B cell (primary cell): ENCODE data around the gene ABL1. TPM values are rescaled to one million over a fixed set of nuclear protein-coding genes. Genes with fewer than 3 reads are reported as not detected.

Experiments
- ATAC-seq: fragments of 200-7000 bp; cut with Tn5 transposase; one replicate; pipeline ENCODE4 v1.10.0; 2021; ENCODE audit warnings: low read depth, mild to moderate bottlenecking, moderate number of reproducible peaks, moderate library complexity
- CTCF ChIA-PET: fragments of 350-600 bp; sonication (Branson Sonifier 250); formaldehyde crosslinking; loops from one replicate; lab custom pipeline; 2021; ENCODE audit warnings: antibody characterized with exemption, inconsistent platforms; lab: Charles Lee
- POLR2A ChIA-PET: fragments of 350-600 bp; sonication (Branson Sonifier 250); formaldehyde crosslinking; loops from one replicate; lab custom pipeline; 2021; ENCODE audit warnings: antibody characterized with exemption; lab: Charles Lee
- DNase-seq: peaks from one replicate; pipeline ENCODE4 v3.0.0; 2013
- H2AFZ ChIP-seq: 2 replicates; pipeline ENCODE4 v1.6.1; 2012; ENCODE audit warnings: mild to moderate bottlenecking, low read depth, low read length; ENCODE audit not compliant: insufficient read depth, poor library complexity, severe bottlenecking
- H3K27ac ChIP-seq, 2 donors: 1 replicate in 1 of 2; 2 replicates in 1 of 2; pipeline ENCODE4 v1.5.1; 2012 to 2013; ENCODE audit warnings: low read length in 2 of 2, mild to moderate bottlenecking in 2 of 2, moderate library complexity in 1 of 2
- H3K27me3 ChIP-seq, 4 experiments: fragments of 200-600 bp in 1 of 4; sonication (generic) in 1 of 4; replicated peaks in 1 of 4; 1 replicate in 2 of 4; 2 replicates in 2 of 4; pipeline versions ENCODE4 v1.6.1 to v1.7.0; 2013 to 2016; ENCODE audit warnings: low read length in 3 of 4, mild to moderate bottlenecking in 2 of 4, mixed read lengths in 1 of 4, moderate library complexity in 1 of 4; ENCODE audit not compliant: insufficient read depth in 4 of 4, control insufficient read depth in 3 of 4; ENCODE audit errors: control extremely low read depth in 1 of 4
- H3K36me3 ChIP-seq, 2 experiments: replicated peaks in 1 of 2; 1 replicate in 1 of 2; 2 replicates in 1 of 2; pipeline versions ENCODE4 v1.6.1 to v1.7.1; 2013; ENCODE audit warnings: low read length in 1 of 2; ENCODE audit not compliant: insufficient read depth in 2 of 2, control insufficient read depth in 1 of 2; ENCODE audit errors: control extremely low read depth in 1 of 2, extremely low read depth in 1 of 2
- H3K4me1 ChIP-seq, 2 donors: fragments of 200-600 bp in 1 of 2; sonication (generic) in 1 of 2; 1 replicate in 1 of 2; 2 replicates in 1 of 2; pipeline versions ENCODE4 v1.5.1 to v1.6.1; 2013 to 2017; ENCODE audit warnings: low read length in 2 of 2; ENCODE audit not compliant: control insufficient read depth in 2 of 2, insufficient read depth in 2 of 2
- H3K4me2 ChIP-seq: replicated peaks from 2 replicates; pipeline ENCODE3; 2012; ENCODE audit warnings: mild to moderate bottlenecking, low read depth, low read length; ENCODE audit not compliant: poor library complexity, severe bottlenecking
- H3K4me3 ChIP-seq, 5 experiments: fragments of 200-600 bp in 1 of 5; sonication (generic) in 1 of 5; 1 replicate in 3 of 5; 2 replicates in 2 of 5; pipeline versions ENCODE4 v1.5.1 to v1.7.0; 2011 to 2016; ENCODE audit warnings: low read length in 4 of 5, mild to moderate bottlenecking in 4 of 5, low read depth in 2 of 5, control low read depth in 1 of 5, moderate library complexity in 1 of 5; ENCODE audit not compliant: insufficient read depth in 1 of 5; ENCODE audit errors: control extremely low read depth in 1 of 5, extremely low read depth in 1 of 5
- H3K79me2 ChIP-seq: fragments of 200-600 bp; sonication (generic); one replicate; pipeline ENCODE4 v1.6.0; 2016; ENCODE audit warnings: low read length; ENCODE audit not compliant: control insufficient read depth, insufficient read depth
- H3K9ac ChIP-seq: fragments of 200-600 bp; sonication (generic); 2 replicates; pipeline ENCODE4 v1.6.1; 2017; ENCODE audit warnings: mild to moderate bottlenecking, low read length, moderate library complexity
- H3K9me3 ChIP-seq, 3 donors: one replicate each; pipeline versions ENCODE4 v1.6.1 to v1.7.1; 2013; ENCODE audit warnings: low read length in 2 of 3; ENCODE audit not compliant: control insufficient read depth in 2 of 3, insufficient read depth in 1 of 3; ENCODE audit errors: control extremely low read depth in 1 of 3
- H4K20me1 ChIP-seq: 2 replicates; pipeline ENCODE4 v1.6.0; 2012; ENCODE audit warnings: mild to moderate bottlenecking, low read length; ENCODE audit not compliant: insufficient read depth, control insufficient read depth, poor library complexity, severe bottlenecking
- H3K27ac Mint-ChIP-seq: one replicate; pipeline ENCODE4 v1.8.0; 2021; ENCODE audit warnings: mixed read lengths
- H3K27me3 Mint-ChIP-seq: one replicate; pipeline ENCODE4 v1.8.0; 2021; ENCODE audit warnings: mixed read lengths
- H3K4me1 Mint-ChIP-seq: one replicate; pipeline ENCODE4 v1.8.0; 2021; ENCODE audit warnings: mixed read lengths
- H3K4me3 Mint-ChIP-seq: one replicate; pipeline ENCODE4 v1.8.0; 2021; ENCODE audit warnings: mixed read lengths
- H3K9me3 Mint-ChIP-seq: one replicate; pipeline ENCODE4 v1.8.0; 2022; ENCODE audit warnings: mixed read lengths; ENCODE audit not compliant: insufficient read depth
- EZH2 ChIP-seq: IDR thresholded peaks from 2 replicates; pipeline ENCODE4 v1.6.1; 2012; ENCODE audit warnings: borderline replicate concordance, low read depth, mild to moderate bottlenecking, moderate library complexity, low read length; ENCODE audit not compliant: insufficient read depth, poor library complexity, severe bottlenecking
- WGBS: methylation state at CpG from one replicate; pipeline ENCODE4 v1.1.5; 2013; ENCODE audit warnings: missing lambda C conversion rate; ENCODE audit not compliant: insufficient coverage; 5-methylcytosine and 5-hydroxymethylcytosine counted together
- intact Hi-C: fragments of 100-400 bp; cut with micrococcal nuclease; formaldehyde crosslinking; loops from one replicate; pipeline ENCODE4 v1.10.0; 2022
- polyA plus RNA-seq: library from polyadenylated mRNA; depleted of rRNA; stranded (reverse); fragments of >200 nt; gene quantifications from 2 replicates; pipeline ENCODE4 v1.2.3, GENCODE V29; 2012
- total RNA-seq, 2 donors: library from RNA; stranded (reverse); fragments of 120-200 nt in 1 of 2; gene quantifications; 1 replicate in 1 of 2; 2 replicates in 1 of 2; pipeline versions ENCODE4 v1.2.3 to v1.2.4, GENCODE V29; 2013 to 2022
- TF ChIP-seq, protein P1 (sequence below): fragments of 200-600 bp; IDR thresholded peaks from one replicate; pipeline ENCODE4 v1.8.0; 2022; ENCODE audit warnings: antibody characterized with exemption, mild to moderate bottlenecking

Gene ABL1
- total and polyA plus RNA-seq, 2 donors (not counting 1 experiment from before 2014, with no cell fraction given): 11.9 to 46.0 TPM

DNA sequence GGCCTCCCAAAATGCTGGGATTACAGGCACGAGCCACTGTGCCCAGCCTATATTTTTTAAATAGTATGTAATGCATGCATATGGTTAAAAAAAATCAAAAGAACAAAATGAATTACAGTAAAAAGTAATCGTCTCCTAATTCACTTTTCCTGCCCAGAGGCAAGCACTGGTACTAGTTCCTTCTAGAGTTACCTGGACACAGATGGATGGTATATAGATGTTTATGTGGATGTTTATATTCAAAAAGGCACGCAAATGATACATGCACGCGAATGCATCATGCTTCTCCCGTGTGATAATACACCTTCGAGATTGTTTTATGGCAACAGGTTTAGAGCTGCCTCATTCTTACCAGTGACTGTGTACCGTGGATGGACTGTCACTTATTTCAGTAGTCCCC lies 21.4 kb downstream of the ABL1 start:
- ATAC-seq: no peak
- Histone ChIP-seq H2AFZ (no peak overlapping the region), H4K20me1 (no peaks in the 10 kb centered on the region), H3K4me2 (no peak overlapping the region), H3K36me3 (peaks cover 1 to 22% of the 10 kb centered on the region in 2 experiments), H3K4me1 (no peaks in the 10 kb centered on the region), H3K9ac (no peak overlapping the region), H3K9me3 (no peaks in the 10 kb centered on the region), H3K4me3 (no peak overlapping the region), H3K27me3 (no peaks in the 10 kb centered on the region), H3K27ac (no peak overlapping the region), H3K79me2 (no peaks in the 10 kb centered on the region)
- CTCF ChIA-PET: interaction anchor here (0.7 to 1.0 kb wide), 2 partner anchors 13 to 150 kb away, joined by 3 read pairs; no protein-coding TSS in a partner anchor
- 97% methylated on average over 5 of the region's 8 CpGs for WGBS
- TF ChIP-seq, protein P1, sequence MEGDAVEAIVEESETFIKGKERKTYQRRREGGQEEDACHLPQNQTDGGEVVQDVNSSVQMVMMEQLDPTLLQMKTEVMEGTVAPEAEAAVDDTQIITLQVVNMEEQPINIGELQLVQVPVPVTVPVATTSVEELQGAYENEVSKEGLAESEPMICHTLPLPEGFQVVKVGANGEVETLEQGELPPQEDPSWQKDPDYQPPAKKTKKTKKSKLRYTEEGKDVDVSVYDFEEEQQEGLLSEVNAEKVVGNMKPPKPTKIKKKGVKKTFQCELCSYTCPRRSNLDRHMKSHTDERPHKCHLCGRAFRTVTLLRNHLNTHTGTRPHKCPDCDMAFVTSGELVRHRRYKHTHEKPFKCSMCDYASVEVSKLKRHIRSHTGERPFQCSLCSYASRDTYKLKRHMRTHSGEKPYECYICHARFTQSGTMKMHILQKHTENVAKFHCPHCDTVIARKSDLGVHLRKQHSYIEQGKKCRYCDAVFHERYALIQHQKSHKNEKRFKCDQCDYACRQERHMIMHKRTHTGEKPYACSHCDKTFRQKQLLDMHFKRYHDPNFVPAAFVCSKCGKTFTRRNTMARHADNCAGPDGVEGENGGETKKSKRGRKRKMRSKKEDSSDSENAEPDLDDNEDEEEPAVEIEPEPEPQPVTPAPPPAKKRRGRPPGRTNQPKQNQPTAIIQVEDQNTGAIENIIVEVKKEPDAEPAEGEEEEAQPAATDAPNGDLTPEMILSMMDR: no peak
- no peak for TF ChIP-seq EZH2
- H3K9me3 Mint-ChIP-seq: no peaks in the 10 kb centered on the region
- intact Hi-C loops: no loop called here
- no peaks in the 10 kb centered on the region for H3K27me3 Mint-ChIP-seq
- no peak for DNase-seq
- no peak overlapping the region for H3K27ac Mint-ChIP-seq
- no peaks in the 10 kb centered on the region for H3K4me1 Mint-ChIP-seq
- POLR2A ChIA-PET: no interaction called here
- H3K4me3 Mint-ChIP-seq: no peak overlapping the region

DNA sequence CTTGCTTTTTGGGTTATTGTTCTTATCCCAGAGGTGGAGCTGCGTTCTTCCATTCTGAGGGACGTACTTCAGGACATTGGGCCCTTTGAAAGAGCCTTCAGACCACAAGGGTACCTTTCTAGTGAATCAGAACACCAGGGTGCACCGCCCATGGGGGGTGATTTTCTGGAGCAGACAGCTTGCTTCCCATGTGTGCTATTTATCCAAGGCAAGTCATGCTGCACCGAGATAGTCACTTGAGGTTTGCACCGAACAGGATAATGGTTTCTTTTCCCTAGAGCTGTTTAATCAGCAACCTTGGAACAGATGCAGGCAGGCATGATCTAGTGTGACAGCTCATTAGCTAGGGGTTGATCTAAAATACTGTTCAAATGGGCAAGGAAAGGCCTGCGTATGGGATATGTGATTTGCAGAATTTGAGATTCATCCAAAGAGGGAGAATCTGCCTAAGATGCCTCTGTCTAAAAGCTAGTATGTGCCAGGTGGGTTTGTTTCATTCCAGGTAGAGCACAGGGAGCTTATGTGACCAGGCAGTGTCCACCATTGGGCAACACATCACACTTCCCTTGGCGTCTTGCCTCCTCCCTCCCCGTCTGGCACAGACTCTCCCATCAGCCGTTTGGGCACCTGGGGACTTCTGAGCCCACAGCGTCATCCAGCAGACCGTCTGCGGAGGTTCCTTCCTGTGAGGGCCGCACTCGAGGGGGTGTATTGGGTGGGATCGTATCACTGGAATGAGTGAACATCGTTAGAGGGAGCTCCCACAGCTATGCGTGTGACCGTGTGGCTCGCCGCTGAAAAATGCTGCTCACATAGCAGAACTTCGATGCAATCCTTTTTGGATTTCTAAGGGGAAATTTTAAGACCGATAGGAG lies 23.0 kb downstream of the ABL1 start:
- no peak overlapping the region for H3K9ac ChIP-seq
- ChIA-PET CTCF (interaction anchor here (1.3 to 1.4 kb wide), 3 partner anchors 9 to 149 kb away, joined by 3 to 4 read pairs (median 3); no protein-coding TSS in a partner anchor), POLR2A (no interaction called here)
- no peaks in the 10 kb centered on the region for H3K27me3 ChIP-seq
- no peaks in the 10 kb centered on the region for H3K27me3 Mint-ChIP-seq
- no peaks in the 10 kb centered on the region for H3K4me1 ChIP-seq
- DNase-seq: no peak
- H3K36me3 ChIP-seq: peaks cover 1 to 25% of the 10 kb centered on the region in 2 experiments
- no peaks in the 10 kb centered on the region for H4K20me1 ChIP-seq
- no peak overlapping the region for H2AFZ ChIP-seq
- H3K4me3 ChIP-seq: no peak overlapping the region
- intact Hi-C loops: no loop called here
- H3K27ac Mint-ChIP-seq: no peak overlapping the region
- ATAC-seq: no peak
- no peaks in the 10 kb centered on the region for H3K9me3 ChIP-seq
- H3K4me1 Mint-ChIP-seq: no peaks in the 10 kb centered on the region
- no peaks in the 10 kb centered on the region for H3K9me3 Mint-ChIP-seq
- no peak for TF ChIP-seq EZH2
- TF ChIP-seq, protein P1: no peak
- H3K27ac ChIP-seq: no peak overlapping the region
- no peak overlapping the region for H3K4me3 Mint-ChIP-seq
- H3K79me2 ChIP-seq: no peaks in the 10 kb centered on the region
- H3K4me2 ChIP-seq: no peak overlapping the region
- WGBS: 82% methylated on average over 20 of the region's 22 CpGs
